ENCODE measurements around the gene PLEKHM2.
"Not testable (repeated sequence)": the region's sequence is repeated elsewhere in the genome, so short reads cannot be mapped to it uniquely, and the experiment has no call there.

The PLEKHM2 gene

DNA sequence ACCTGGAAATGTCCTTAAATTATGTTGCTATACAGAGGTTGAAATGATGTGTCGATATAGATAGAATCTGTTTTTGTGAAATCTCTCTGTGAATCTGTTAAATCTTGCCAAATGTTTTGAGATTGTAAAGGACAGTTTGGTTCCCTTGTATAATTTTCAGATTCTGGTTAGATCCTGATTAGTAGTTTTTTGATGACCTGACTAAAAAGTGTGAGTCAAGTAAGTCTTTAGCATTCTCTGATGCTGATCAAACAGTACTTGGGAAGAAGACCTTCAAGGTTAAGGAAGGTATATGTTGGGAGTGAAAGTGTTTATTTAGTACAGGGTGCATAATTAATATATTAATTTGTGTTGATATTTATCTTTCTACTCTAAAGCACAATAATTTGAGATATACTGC, 34.2 kb upstream of the PLEKHM2 start:
- Histone ChIP-seq H3K4me3 (replicated peaks; ENCODE audit: insufficient read depth, low read length) (no peak overlapping the region), H3K27ac (replicated peaks) (no peak overlapping the region), H3K27me3 (ENCODE audit: insufficient read depth, poor library complexity, severe bottlenecking) (no peaks in the 10 kb centered on the region)
- TF ChIP-seq SPI1 (IDR thresholded peaks at IDR 0.05; ENCODE audit: borderline replicate concordance, low read depth) = no peak
- TF ChIP-seq GABPA (IDR thresholded peaks at IDR 0.05; ENCODE audit: low read depth) = no peak
- TF ChIP-seq, protein P1, sequence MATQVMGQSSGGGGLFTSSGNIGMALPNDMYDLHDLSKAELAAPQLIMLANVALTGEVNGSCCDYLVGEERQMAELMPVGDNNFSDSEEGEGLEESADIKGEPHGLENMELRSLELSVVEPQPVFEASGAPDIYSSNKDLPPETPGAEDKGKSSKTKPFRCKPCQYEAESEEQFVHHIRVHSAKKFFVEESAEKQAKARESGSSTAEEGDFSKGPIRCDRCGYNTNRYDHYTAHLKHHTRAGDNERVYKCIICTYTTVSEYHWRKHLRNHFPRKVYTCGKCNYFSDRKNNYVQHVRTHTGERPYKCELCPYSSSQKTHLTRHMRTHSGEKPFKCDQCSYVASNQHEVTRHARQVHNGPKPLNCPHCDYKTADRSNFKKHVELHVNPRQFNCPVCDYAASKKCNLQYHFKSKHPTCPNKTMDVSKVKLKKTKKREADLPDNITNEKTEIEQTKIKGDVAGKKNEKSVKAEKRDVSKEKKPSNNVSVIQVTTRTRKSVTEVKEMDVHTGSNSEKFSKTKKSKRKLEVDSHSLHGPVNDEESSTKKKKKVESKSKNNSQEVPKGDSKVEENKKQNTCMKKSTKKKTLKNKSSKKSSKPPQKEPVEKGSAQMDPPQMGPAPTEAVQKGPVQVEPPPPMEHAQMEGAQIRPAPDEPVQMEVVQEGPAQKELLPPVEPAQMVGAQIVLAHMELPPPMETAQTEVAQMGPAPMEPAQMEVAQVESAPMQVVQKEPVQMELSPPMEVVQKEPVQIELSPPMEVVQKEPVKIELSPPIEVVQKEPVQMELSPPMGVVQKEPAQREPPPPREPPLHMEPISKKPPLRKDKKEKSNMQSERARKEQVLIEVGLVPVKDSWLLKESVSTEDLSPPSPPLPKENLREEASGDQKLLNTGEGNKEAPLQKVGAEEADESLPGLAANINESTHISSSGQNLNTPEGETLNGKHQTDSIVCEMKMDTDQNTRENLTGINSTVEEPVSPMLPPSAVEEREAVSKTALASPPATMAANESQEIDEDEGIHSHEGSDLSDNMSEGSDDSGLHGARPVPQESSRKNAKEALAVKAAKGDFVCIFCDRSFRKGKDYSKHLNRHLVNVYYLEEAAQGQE (IDR thresholded peaks at IDR 0.05; ENCODE audit: insufficient replicate concordance, low read depth) = no peak
- TF ChIP-seq POLR2AphosphoS5 (IDR thresholded peaks at IDR 0.05; ENCODE audit: low read depth) = no peak
- TF ChIP-seq, protein P2, sequence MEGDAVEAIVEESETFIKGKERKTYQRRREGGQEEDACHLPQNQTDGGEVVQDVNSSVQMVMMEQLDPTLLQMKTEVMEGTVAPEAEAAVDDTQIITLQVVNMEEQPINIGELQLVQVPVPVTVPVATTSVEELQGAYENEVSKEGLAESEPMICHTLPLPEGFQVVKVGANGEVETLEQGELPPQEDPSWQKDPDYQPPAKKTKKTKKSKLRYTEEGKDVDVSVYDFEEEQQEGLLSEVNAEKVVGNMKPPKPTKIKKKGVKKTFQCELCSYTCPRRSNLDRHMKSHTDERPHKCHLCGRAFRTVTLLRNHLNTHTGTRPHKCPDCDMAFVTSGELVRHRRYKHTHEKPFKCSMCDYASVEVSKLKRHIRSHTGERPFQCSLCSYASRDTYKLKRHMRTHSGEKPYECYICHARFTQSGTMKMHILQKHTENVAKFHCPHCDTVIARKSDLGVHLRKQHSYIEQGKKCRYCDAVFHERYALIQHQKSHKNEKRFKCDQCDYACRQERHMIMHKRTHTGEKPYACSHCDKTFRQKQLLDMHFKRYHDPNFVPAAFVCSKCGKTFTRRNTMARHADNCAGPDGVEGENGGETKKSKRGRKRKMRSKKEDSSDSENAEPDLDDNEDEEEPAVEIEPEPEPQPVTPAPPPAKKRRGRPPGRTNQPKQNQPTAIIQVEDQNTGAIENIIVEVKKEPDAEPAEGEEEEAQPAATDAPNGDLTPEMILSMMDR (IDR thresholded peaks at IDR 0.05; ENCODE audit: insufficient read depth, low read length) = no peak
- DNase-seq (ENCODE audit: low read depth in 1 of 2, low spot score in 1 of 2) = no peak

DNA sequence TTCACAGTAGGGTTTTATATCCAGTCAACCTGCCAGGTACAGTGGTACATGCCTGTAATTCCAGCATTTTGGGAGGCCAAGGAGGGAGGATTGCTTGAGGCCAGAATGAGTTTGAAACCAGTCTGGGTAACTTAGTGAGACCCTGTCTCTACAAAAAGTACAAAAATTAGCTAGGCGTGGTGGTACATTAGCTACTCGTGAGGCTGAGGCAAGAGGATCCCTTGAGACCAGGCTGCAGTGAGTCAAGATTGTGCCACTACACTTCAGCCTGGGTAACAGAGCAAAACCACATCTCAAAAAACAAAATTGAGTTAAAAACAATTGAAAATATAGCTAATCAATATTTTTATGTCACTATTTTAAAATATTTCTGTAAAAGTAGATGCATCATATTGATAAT, 33.7 kb upstream of the PLEKHM2 start:
- TF ChIP-seq, protein P2 (IDR thresholded peaks at IDR 0.05; ENCODE audit: insufficient read depth, low read length) = no peak
- TF ChIP-seq SPI1 (IDR thresholded peaks at IDR 0.05; ENCODE audit: borderline replicate concordance, low read depth) (no peak), POLR2AphosphoS5 (IDR thresholded peaks at IDR 0.05; ENCODE audit: low read depth) (no peak), GABPA (IDR thresholded peaks at IDR 0.05; ENCODE audit: low read depth) (no peak)
- TF ChIP-seq, protein P1 (IDR thresholded peaks at IDR 0.05; ENCODE audit: insufficient replicate concordance, low read depth) = no peak
- no peak overlapping the region for H3K4me3 ChIP-seq (replicated peaks; ENCODE audit: insufficient read depth, low read length)
- no peak for DNase-seq (ENCODE audit: low read depth in 1 of 2, low spot score in 1 of 2)
- no peaks in the 10 kb centered on the region for H3K27me3 ChIP-seq (ENCODE audit: insufficient read depth, poor library complexity, severe bottlenecking)
- H3K27ac ChIP-seq (replicated peaks) = no peak overlapping the region

DNA sequence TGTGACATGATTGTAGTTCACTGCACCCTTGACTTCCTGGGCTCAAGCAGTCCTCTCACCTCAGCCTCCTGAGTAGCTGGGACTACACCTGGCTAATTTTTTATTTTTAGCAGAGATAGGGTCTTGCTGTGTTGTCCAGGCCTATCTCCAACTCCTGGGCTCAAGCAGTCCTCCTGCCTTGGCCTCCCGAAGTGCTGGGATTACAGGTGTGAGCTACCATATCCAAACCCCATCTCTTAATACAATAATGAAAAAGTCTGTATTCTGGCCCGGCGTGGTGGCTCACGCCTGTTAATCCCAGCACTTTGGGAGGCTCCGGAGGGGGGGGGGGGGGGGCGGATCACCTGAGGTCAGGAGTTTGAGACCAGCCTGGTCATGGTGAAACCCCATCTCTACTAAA, 32.0 kb upstream of the PLEKHM2 start:
- not testable (repeated sequence) for H3K27ac ChIP-seq (replicated peaks); DNase-seq (ENCODE audit: low read depth in 1 of 2, low spot score in 1 of 2); H3K4me3 ChIP-seq (replicated peaks; ENCODE audit: insufficient read depth, low read length); H3K27me3 ChIP-seq (ENCODE audit: insufficient read depth, poor library complexity, severe bottlenecking)

DNA sequence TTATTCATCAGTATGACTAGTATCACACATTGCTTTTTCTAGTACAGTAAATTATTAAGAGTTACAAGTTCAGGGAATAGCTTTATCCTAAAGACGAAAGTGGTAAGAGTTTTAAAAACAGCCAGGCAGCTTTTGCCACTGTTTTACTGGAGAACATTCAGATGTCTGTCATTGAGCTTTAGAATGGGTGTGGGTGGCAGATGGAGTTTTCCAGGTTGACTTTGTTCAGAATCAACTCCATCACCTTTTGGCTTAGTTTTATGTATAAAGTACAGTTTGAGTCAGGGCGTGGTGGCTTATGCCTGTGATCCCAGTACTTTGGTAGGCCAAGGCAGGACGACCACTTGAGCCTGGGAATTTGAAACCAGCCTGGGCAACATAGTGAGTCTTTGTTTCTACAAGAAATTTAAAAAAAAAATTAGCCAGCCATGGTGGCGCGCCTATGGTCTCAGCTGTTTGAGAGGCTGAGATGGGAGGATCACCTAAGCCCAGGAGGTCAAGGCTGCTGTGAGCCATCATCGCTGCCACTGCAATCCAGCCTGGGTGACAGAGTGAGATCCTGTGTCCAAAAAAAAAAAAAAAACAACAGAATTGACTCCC, 29.9 kb upstream of the PLEKHM2 start:
- Histone ChIP-seq H3K27me3 (ENCODE audit: insufficient read depth, poor library complexity, severe bottlenecking) (no peaks in the 10 kb centered on the region), H3K27ac (replicated peaks) (no peak overlapping the region), H3K4me3 (replicated peaks; ENCODE audit: insufficient read depth, low read length) (no peak overlapping the region)
- DNase-seq (ENCODE audit: low read depth in 1 of 2, low spot score in 1 of 2) = no peak
- TF ChIP-seq, protein P1 (IDR thresholded peaks at IDR 0.05; ENCODE audit: insufficient replicate concordance, low read depth) = no peak
- TF ChIP-seq SPI1 (IDR thresholded peaks at IDR 0.05; ENCODE audit: borderline replicate concordance, low read depth) (no peak), POLR2AphosphoS5 (IDR thresholded peaks at IDR 0.05; ENCODE audit: low read depth) (no peak), GABPA (IDR thresholded peaks at IDR 0.05; ENCODE audit: low read depth) (no peak)
- TF ChIP-seq, protein P2 (IDR thresholded peaks at IDR 0.05; ENCODE audit: insufficient read depth, low read length) = no peak

All from HL-60 (cell line).